ENCODE results near the gene PRR5. TPM values are rescaled to one million over a fixed set of nuclear protein-coding genes. Genes with fewer than 3 reads are reported as not detected.
A peak's percentile ranks its signal among the peaks of the same experiment; 100 is the strongest.

The PRR5 gene
- total RNA-seq, 1 experiment from 2014 or later, result 11.8 TPM

DNA sequence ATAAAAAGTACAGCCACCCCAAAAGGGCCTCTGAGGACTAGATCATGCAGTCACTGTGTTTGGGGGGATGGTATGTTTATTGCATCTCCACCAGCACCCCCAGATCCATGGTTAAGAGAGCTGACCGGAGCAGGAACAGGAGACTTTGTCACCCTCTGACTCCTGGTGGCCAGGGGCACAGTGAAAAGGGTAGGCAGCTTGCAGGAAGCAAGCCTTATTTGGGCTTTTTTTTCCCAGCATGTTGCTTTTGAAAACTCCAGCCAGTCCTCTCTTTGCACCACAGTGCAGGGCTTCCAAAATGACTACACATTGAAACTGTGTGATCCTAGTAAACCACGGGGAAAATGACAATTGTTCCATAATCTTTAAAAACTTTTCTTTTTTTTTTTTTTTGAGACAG is 20.6 kb downstream of the PRR5 start:
- Histone ChIP-seq H3K79me1 (ENCODE audit: insufficient read depth, low read depth, low read length, poor library complexity, severe bottlenecking) (no peaks in the 10 kb centered on the region), H2AFZ (ENCODE audit: low read length) (no peak overlapping the region), H3K27me3 (ENCODE audit: insufficient read depth, low read length) (no peaks in the 10 kb centered on the region), H3K23ac (ENCODE audit: insufficient read length, low read depth, low read length) (no peak overlapping the region), H4K5ac (ENCODE audit: insufficient read length, low read depth, low read length) (no peak overlapping the region), H3K23me2 (ENCODE audit: insufficient read length, low read depth, low read length, poor library complexity, severe bottlenecking) (no peaks in the 10 kb centered on the region), H3K4me1 (ENCODE audit: insufficient read depth, low read length) (peaks cover 2% of the 10 kb centered on the region; the same call in 1 of the 2 replicates), H3K9ac (ENCODE audit: extremely low read depth, insufficient read length, low read length) (no peak overlapping the region), H3K56ac (ENCODE audit: insufficient read length, low read depth, low read length) (no peak overlapping the region), H4K91ac (ENCODE audit: insufficient read length, low read depth, low read length) (no peak overlapping the region), H3K14ac (ENCODE audit: insufficient read depth, low read length) (no peak overlapping the region), H3K18ac (ENCODE audit: insufficient read length, low read depth, low read length) (no peak overlapping the region), H3K79me2 (ENCODE audit: insufficient read depth, low read length) (no peaks in the 10 kb centered on the region), H2BK5ac (ENCODE audit: insufficient read length, low read length) (no peak overlapping the region), H3K4me2 (ENCODE audit: insufficient read depth, insufficient read length, low read length) (no peak overlapping the region), H3K4ac (ENCODE audit: low read depth, low read length) (no peak overlapping the region), H2BK120ac (ENCODE audit: low read depth, low read length, poor library complexity, severe bottlenecking) (no peak overlapping the region), H4K8ac (replicated peaks; ENCODE audit: insufficient read length, low read depth, low read length) (no peak overlapping the region), H2AK5ac (ENCODE audit: insufficient read length, low read length) (no peak overlapping the region), H3K9me3 (ENCODE audit: control insufficient read depth, low read depth, low read length) (no peaks in the 10 kb centered on the region), H3K27ac (ENCODE audit: insufficient read length, low read depth, low read length) (no peak overlapping the region), H2BK12ac (ENCODE audit: insufficient read length, low read depth, low read length) (no peak overlapping the region), H2BK20ac (ENCODE audit: low read depth, low read length, poor library complexity, severe bottlenecking) (no peak overlapping the region), H2BK15ac (ENCODE audit: low read depth, low read length) (no peak overlapping the region), H4K20me1 (ENCODE audit: control insufficient read depth, insufficient read depth, insufficient read length) (no peaks in the 10 kb centered on the region), H3T11ph (ENCODE audit: low read length) (no peak overlapping the region)
- no peaks in the 10 kb centered on the region for H3K27me3 Mint-ChIP-seq (ENCODE audit: low read depth)
- H3K4me3 Mint-ChIP-seq, result no peak overlapping the region
- TF ChIP-seq, protein P1, sequence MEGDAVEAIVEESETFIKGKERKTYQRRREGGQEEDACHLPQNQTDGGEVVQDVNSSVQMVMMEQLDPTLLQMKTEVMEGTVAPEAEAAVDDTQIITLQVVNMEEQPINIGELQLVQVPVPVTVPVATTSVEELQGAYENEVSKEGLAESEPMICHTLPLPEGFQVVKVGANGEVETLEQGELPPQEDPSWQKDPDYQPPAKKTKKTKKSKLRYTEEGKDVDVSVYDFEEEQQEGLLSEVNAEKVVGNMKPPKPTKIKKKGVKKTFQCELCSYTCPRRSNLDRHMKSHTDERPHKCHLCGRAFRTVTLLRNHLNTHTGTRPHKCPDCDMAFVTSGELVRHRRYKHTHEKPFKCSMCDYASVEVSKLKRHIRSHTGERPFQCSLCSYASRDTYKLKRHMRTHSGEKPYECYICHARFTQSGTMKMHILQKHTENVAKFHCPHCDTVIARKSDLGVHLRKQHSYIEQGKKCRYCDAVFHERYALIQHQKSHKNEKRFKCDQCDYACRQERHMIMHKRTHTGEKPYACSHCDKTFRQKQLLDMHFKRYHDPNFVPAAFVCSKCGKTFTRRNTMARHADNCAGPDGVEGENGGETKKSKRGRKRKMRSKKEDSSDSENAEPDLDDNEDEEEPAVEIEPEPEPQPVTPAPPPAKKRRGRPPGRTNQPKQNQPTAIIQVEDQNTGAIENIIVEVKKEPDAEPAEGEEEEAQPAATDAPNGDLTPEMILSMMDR (conservative IDR thresholded peaks at IDR 0.05), result no peak
- H3K4me1 Mint-ChIP-seq, result peaks cover 15 to 17% of the 10 kb centered on the region in 2 experiments
- no peaks in the 10 kb centered on the region for H3K9me3 Mint-ChIP-seq
- DNase-seq, result no peak
- H3K27ac Mint-ChIP-seq, result peak overlapping the region in 1 of 3 experiments; percentile 20; a peak in 1 of 7 replicates
- WGBS (ENCODE audit: extremely low coverage, insufficient read length, low lambda C conversion rate), result no CpG with 5 or more reads among the region's 2 CpGs
- H3K36me3 Mint-ChIP-seq (ENCODE audit: insufficient read depth in 1 of 3, low read depth in 3 of 3), result peaks cover 0 to under 1% (median 0%) of the 10 kb centered on the region in 3 experiments; a peak in 1 of 7 replicates
